Neural crest cell (in vitro differentiated cells): ENCODE data around the gene LAMA3. TPM values are rescaled to one million over a fixed set of nuclear protein-coding genes. Genes with fewer than 3 reads are reported as not detected.

Experiments
- DNase-seq: peaks from one replicate; pipeline ENCODE4 v3.0.0; 2021; ENCODE audit warnings: low read depth, mixed read lengths, low spot score
- H3K27ac Mint-ChIP-seq: one replicate; pipeline ENCODE4 v1.8.0; 2021; ENCODE audit warnings: mild to moderate bottlenecking, mixed read lengths; ENCODE audit not compliant: unreplicated experiment
- H3K27me3 Mint-ChIP-seq: 2 replicates; pipeline ENCODE4 v1.8.0; 2021; ENCODE audit warnings: low read depth, mild to moderate bottlenecking, mixed read lengths
- H3K36me3 Mint-ChIP-seq: 2 replicates; pipeline ENCODE4 v1.8.0; 2021; ENCODE audit warnings: low read depth, mild to moderate bottlenecking, mixed read lengths
- H3K4me1 Mint-ChIP-seq: 2 replicates; pipeline ENCODE4 v1.8.0; 2021; ENCODE audit warnings: mixed read lengths
- H3K4me3 Mint-ChIP-seq: one replicate; pipeline ENCODE4 v1.8.0; 2021; ENCODE audit warnings: mild to moderate bottlenecking, mixed read lengths
- H3K9me3 Mint-ChIP-seq: 2 replicates; pipeline ENCODE4 v1.8.0; 2021; ENCODE audit warnings: mixed read lengths
- CTCF ChIP-seq: fragments of 200-600 bp; sonication (generic); conservative IDR thresholded peaks from 2 replicates; pipeline ENCODE4 v1.5.0; 2021; ENCODE audit warnings: antibody characterized with exemption, mild to moderate bottlenecking
- total RNA-seq: library from RNA; stranded (reverse); gene quantifications from 2 replicates; pipeline ENCODE4 v1.2.1, GENCODE V29; 2021

Gene LAMA3
- total RNA-seq, 1 donor from 2014 or later = 0.35 TPM

- TF ChIP-seq CTCF = no peak
- Mint-ChIP-seq H3K4me3 (no peak overlapping the region), H3K27me3 (no peaks in the 10 kb centered on the region), H3K27ac (no peak overlapping the region), H3K36me3 (no peaks in the 10 kb centered on the region), H3K4me1 (no peaks in the 10 kb centered on the region), H3K9me3 (no peaks in the 10 kb centered on the region)
- no peak for DNase-seq
Measured at GRCh38 chr18:23936381-23936958, 247.2 kb downstream of the LAMA3 start.

- Mint-ChIP-seq H3K9me3 (no peaks in the 10 kb centered on the region), H3K27ac (no peak overlapping the region), H3K4me3 (no peak overlapping the region), H3K4me1 (no peaks in the 10 kb centered on the region), H3K27me3 (no peaks in the 10 kb centered on the region), H3K36me3 (no peaks in the 10 kb centered on the region)
- TF ChIP-seq CTCF = no peak
- DNase-seq = no peak
Measured at GRCh38 chr18:23938043-23938756, 248.9 kb downstream of the LAMA3 start.

GRCh38 chr18:23938901-23939341 lies 249.7 kb downstream of the LAMA3 start:
- no peaks in the 10 kb centered on the region for H3K27me3 Mint-ChIP-seq
- H3K4me1 Mint-ChIP-seq = no peaks in the 10 kb centered on the region
- no peak for DNase-seq
- no peak for TF ChIP-seq CTCF
- no peak overlapping the region for H3K4me3 Mint-ChIP-seq
- H3K36me3 Mint-ChIP-seq = no peaks in the 10 kb centered on the region
- H3K9me3 Mint-ChIP-seq = no peaks in the 10 kb centered on the region
- no peak overlapping the region for H3K27ac Mint-ChIP-seq

GRCh38 chr18:23939366-23939765 lies 250.1 kb downstream of the LAMA3 start:
- no peaks in the 10 kb centered on the region for H3K36me3 Mint-ChIP-seq
- no peaks in the 10 kb centered on the region for H3K27me3 Mint-ChIP-seq
- no peak for DNase-seq
- no peak for TF ChIP-seq CTCF
- no peak overlapping the region for H3K4me3 Mint-ChIP-seq
- H3K4me1 Mint-ChIP-seq = no peaks in the 10 kb centered on the region
- H3K9me3 Mint-ChIP-seq = no peaks in the 10 kb centered on the region
- no peak overlapping the region for H3K27ac Mint-ChIP-seq

GRCh38 chr18:23939896-23940295 lies 250.6 kb downstream of the LAMA3 start:
- Mint-ChIP-seq H3K4me3 (no peak overlapping the region), H3K36me3 (no peaks in the 10 kb centered on the region), H3K4me1 (no peaks in the 10 kb centered on the region), H3K9me3 (no peaks in the 10 kb centered on the region), H3K27me3 (no peaks in the 10 kb centered on the region), H3K27ac (no peak overlapping the region)
- TF ChIP-seq CTCF = no peak
- DNase-seq = no peak
